AG04449 (cell line): ENCODE measurements around the gene HOXA7.

Source experiments
- CTCF ChIA-PET: fragments of 350-600 bp; formaldehyde crosslinking; extraction: SDS; loops from one replicate; lab custom pipeline; 2021; ENCODE audit warnings: antibody characterized with exemption; lab: Yijun Ruan, JAX
- POLR2A ChIA-PET: fragments of 400-600, 350-600 bp; formaldehyde crosslinking; extraction: SDS; loops from one replicate; lab custom pipeline; 2020; ENCODE audit warnings: antibody characterized with exemption, inconsistent platforms; lab: Yijun Ruan, JAX
- DNase-seq: peaks from one replicate; pipeline ENCODE4 v3.0.0-alpha.2; 2010; ENCODE audit warnings: low read depth, low spot score
- H3K4me3 ChIP-seq: 2 replicates; pipeline ENCODE4 v1.5.1; 2011; ENCODE audit warnings: low read depth, mild to moderate bottlenecking, control low read depth, low read length
- CTCF ChIP-seq: IDR thresholded peaks from one replicate; pipeline ENCODE4 v1.5.1; 2011; ENCODE audit warnings: mild to moderate bottlenecking, moderate library complexity, low read length, control low read depth, inconsistent platforms; ENCODE audit not compliant: insufficient read depth; ENCODE audit errors: missing control alignments

The HOXA7 gene

GRCh38 chr7:27106181-27106900 lies 50.1 kb downstream of the HOXA7 start:
- no peak for TF ChIP-seq CTCF
- ChIA-PET CTCF (interaction anchor here (1.0 to 1.6 kb wide), 3 partner anchors 12 to 57 kb away, joined by 3 to 5 read pairs (median 3); partner anchors contain the start of gene HOXA4), POLR2A (interaction anchor here (0.8 kb wide), 2 partner anchors 9 to 11 kb away, joined by 3 to 4 read pairs; partner anchors contain the start of gene HOXA1)
- no peak for DNase-seq
- no peak overlapping the region for H3K4me3 ChIP-seq

- TF ChIP-seq CTCF = no peak
- no peak overlapping the region for H3K4me3 ChIP-seq
- POLR2A ChIA-PET = interaction anchor here (0.8 kb wide), 1 partner anchor 10 kb away, joined by 4 read pairs; the partner anchor contains the start of gene HOXA1
- CTCF ChIA-PET = interaction anchor here (0.6 to 1.6 kb wide), 5 partner anchors 11 to 58 kb away, joined by 3 to 5 read pairs (median 3); partner anchors contain the start of gene HOXA4
- DNase-seq = no peak
These were observed 51.0 kb downstream of the HOXA7 start for GRCh38 chr7:27105301-27106031.

- no peak overlapping the region for H3K4me3 ChIP-seq
- POLR2A ChIA-PET = no interaction called here
- TF ChIP-seq CTCF = no peak
- CTCF ChIA-PET = interaction anchor here (0.6 to 1.6 kb wide), 3 partner anchors 10 to 31 kb away, joined by 3 to 5 read pairs (median 3); no protein-coding TSS in a partner anchor
- DNase-seq = no peak
These were observed 52.0 kb downstream of the HOXA7 start for GRCh38 chr7:27104341-27105058.
